GM19395 (cell line): ENCODE measurements around the gene SLC37A1.

Experiments
- ATAC-seq: cut with Tn5 transposase; IDR thresholded peaks from one replicate; pipeline ENCODE4 v1.9.1; 2021; ENCODE audit warnings: mild to moderate bottlenecking, moderate library complexity; ENCODE audit not compliant: unreplicated experiment

SLC37A1 gene

GRCh38 chr21:42587036-42587435, 73.4 kb downstream of the SLC37A1 start:
- no peak for ATAC-seq

DNA sequence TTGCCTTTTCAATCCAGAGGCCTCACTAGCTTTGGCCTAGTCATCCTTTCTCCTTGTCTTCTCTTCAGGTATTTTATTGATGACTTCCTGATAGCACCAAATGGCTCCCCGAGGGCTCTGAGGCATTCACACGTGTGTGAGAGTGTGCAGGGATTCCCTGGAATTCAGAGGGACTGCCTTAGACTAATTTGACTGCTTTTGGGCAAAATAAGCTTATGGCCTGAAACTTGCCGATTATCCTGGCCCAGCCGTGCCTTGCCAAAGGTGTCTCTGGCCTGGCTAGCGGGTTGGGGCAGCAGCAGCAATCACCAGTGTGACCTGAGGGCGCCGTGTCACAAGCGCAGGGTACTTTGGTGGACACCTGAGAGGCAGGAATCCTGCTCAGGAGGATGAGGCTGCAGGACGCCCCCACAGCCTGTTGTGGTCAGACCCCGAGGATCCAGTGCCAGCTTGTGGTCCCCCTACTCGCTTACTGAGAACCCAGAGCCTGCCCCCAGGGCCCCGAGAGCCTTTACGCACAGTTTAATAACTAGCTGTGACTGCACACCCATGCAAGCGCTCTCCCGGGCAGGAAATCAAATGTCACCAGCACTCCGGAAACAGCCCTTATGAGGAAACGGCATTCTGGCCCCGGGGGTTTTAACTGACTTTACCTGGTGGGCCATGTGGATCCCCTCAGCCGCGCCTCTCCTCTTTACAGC, 76.9 kb downstream of the SLC37A1 start:
- no peak for ATAC-seq

DNA sequence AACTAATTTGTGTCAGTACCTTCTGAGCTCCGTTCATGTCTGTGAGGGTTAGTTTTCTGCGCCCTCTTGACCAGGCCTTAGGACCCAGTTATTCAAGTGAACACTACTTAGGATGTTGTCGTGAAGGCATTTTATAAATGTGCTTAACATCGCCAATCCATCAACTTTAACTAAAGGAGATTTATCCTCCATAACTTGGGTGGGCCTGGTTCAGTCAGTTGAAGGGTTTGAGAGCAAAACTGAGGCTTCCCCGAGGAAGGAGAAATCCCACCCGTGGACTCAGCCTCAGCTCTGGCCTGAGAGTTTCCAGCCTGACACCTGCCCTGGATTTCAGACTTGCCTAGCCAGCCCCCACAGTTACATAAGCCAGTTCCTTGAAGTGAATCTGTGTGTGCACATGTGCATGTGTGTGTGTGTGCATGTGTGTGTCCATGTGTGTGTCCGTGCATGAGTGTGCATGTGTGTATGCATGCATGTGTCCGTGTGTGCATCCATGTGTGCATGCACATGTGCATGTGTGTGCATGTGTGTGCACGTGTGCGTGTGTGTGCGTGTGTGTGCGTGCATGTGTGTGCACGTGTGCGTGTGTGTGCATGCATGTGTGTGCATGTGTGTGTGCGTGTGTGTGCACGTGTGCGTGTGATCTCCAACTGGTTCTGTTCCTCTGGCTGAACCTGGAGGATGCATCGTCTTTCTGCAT, 77.7 kb downstream of the SLC37A1 start:
- no peak for ATAC-seq

- no peak for ATAC-seq
Observed at GRCh38 chr21:42592156-42592820, 78.6 kb downstream of the SLC37A1 start.

DNA sequence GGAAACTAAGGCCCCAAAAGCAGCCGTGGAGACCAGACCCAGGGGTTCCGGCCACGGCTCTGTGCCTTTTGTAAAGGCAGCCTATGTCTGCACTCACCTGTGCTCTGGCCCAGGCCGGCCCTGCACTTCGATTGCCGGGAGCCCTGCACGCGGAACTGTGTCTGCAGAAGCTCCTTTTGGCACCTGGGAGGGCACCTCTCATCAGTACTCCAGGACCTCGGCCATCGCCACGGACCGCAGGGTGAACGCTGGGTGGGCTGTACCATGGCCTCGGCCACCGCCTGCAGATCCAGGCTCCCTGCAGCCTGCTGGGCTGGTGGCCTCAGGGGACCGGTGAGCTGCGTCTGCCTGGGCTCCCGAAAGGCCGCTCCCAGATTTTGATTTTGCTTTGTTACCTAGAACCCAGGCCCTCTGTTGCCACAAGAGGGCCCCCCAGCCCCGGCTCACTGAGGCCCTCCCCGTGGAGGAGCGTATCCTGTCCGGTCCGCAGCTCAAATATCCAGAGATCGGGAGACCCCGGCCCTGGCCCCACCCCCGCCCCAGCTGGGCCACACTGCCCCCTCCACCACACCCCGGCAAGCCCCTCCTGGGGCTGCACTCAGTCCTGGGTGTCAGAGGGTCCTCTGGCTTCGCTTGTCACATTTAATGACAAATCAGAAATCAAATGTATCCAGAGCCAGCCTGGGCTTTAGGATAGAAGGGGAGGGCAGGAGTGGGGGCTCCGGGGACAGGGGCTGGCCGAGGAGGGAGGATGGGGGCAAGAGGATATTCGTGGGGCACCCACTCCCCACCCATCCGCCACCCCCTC, 79.6 kb downstream of the SLC37A1 start:
- no peak for ATAC-seq

DNA sequence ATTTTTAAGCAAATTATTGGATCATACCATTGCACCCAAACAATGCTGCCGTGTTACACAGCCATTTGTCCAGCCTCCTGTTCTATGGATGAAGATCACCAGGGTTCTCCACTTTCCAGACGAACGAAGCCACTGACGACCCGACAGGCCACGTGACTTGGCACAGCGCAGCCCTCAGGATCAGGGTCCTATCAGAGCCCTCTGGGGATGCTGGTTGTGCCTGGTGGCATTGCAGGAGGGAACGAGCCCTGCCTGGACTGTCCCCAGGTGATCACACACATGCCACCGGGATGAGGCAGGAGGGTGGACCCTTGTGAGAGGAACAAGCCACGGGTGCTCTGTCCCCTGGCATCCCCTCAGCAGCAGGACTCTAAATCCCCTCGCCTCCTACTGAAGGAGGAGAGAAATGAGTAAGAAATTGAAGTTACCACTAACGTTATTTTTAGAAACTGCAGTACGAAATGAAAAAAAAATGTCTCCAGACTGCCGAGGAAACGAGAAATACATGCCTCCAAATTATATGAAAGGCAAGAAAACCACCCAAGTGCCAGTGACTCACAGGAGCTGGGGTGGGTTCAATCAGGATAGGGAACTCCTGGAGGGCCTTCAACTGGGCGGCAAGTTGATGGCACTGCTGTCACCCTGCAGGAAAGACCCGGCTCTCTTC, 81.1 kb downstream of the SLC37A1 start:
- no peak for ATAC-seq

GRCh38 chr21:42595283-42596187, 81.9 kb downstream of the SLC37A1 start:
- ATAC-seq, result no peak

DNA sequence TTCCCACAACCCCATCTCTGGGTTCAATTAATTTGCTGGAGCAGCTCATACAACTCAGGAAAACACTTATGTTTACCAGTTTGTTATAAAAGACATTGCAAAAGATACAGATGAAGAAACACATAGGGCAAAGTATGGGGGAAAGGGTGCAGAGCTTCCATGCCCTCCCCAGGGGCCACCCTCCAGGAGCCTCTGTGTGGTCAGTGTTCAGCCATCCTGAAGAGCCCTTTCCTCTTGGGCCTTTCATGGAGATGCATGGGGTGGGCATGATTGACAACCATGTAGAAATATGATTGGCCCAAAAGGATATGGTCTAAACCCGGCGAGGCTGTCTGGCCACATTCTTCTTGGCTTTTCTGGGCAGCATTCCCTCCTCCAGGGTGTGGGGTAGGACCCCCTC, 83.0 kb downstream of the SLC37A1 start:
- ATAC-seq, result no peak

GRCh38 chr21:42597487-42598158, 84.0 kb downstream of the SLC37A1 start:
- ATAC-seq, result no peak

- no peak for ATAC-seq
Observed at GRCh38 chr21:42598159-42598735, 84.6 kb downstream of the SLC37A1 start.

- no peak for ATAC-seq
Observed at GRCh38 chr21:42599486-42599885, 85.8 kb downstream of the SLC37A1 start.

DNA sequence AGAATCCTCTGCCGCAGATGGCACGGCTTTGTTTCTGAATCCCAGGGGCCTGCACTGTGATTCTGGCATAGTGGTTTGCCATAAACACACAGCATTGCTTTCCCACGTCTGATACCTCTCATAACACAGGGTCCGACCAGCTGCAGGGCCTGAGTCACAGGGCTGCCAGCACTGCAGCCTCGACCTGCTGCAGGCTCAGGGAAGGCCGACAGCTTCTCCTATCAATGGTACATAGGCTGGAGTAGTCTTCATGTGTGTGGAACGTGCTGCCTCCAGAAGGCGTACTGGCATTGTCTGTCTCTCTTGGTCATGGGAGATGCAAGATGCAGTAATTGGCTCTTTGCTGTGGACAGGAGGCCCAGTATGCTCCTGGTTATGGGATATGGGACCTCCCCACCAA, 86.3 kb downstream of the SLC37A1 start:
- ATAC-seq, result no peak

- no peak for ATAC-seq
Observed at GRCh38 chr21:42601656-42602055, 88.0 kb downstream of the SLC37A1 start.

GRCh38 chr21:42607102-42607501, 93.5 kb downstream of the SLC37A1 start:
- no peak for ATAC-seq

GRCh38 chr21:42607525-42608102, 94.0 kb downstream of the SLC37A1 start:
- no peak for ATAC-seq

GRCh38 chr21:42608446-42608845, 94.8 kb downstream of the SLC37A1 start:
- no peak for ATAC-seq

- ATAC-seq, result no peak
Observed at GRCh38 chr21:42609811-42610210, 96.2 kb downstream of the SLC37A1 start.

DNA sequence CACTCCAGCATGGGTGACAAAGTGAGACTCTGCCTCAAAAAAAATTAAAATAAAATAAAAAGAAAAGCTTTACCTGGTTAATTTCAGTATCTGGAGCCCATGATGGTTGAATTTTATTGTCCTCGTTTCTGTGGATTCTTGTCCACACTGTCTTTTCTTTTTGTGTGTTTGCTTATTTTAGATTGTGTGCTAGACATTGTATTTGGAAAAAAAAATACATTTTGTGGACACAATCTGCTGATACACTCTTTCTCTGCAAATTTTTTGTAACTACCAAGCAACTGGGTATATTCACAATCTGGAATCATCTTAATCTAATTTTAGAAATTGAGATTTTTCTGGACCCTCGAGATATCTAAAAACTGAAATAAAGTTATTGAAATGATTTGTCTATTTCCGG, 98.2 kb downstream of the SLC37A1 start:
- ATAC-seq, result no peak
